ENCODE measurements around the gene TMEM131. TPM values are rescaled to one million over a fixed set of nuclear protein-coding genes. Genes with fewer than 3 reads are reported as not detected.
A peak's percentile ranks its signal among the peaks of the same experiment; 100 is the strongest.
"Not testable (repeated sequence)": the region's sequence is repeated elsewhere in the genome, so short reads cannot be mapped to it uniquely, and the experiment has no call there.

TMEM131 gene
- total RNA-seq, 1 donor = 45.1 TPM

DNA sequence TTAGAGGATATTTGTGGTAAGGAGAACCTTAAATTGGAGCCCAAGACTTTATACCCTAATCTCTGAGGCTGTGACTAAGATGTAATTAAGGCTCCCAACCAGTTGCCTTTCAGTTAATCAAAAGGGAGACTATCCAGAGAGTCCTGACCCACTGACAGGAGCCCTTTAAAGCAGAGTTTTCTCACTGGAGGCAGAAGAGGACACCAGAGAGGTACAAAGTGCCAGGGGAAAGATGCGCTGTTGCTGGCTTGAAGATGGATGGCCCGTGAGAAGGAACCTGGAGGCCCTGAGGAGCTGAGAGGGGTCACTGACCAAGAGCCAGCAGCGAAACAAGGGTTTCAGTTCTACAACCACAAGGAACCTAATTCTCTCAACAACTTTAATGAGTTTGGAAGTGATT, 137.3 kb downstream of the TMEM131 start:
- H3K4me3 ChIP-seq (ENCODE audit: low read depth, low read length) = no peak overlapping the region
- TF ChIP-seq, protein P1, sequence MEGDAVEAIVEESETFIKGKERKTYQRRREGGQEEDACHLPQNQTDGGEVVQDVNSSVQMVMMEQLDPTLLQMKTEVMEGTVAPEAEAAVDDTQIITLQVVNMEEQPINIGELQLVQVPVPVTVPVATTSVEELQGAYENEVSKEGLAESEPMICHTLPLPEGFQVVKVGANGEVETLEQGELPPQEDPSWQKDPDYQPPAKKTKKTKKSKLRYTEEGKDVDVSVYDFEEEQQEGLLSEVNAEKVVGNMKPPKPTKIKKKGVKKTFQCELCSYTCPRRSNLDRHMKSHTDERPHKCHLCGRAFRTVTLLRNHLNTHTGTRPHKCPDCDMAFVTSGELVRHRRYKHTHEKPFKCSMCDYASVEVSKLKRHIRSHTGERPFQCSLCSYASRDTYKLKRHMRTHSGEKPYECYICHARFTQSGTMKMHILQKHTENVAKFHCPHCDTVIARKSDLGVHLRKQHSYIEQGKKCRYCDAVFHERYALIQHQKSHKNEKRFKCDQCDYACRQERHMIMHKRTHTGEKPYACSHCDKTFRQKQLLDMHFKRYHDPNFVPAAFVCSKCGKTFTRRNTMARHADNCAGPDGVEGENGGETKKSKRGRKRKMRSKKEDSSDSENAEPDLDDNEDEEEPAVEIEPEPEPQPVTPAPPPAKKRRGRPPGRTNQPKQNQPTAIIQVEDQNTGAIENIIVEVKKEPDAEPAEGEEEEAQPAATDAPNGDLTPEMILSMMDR (IDR thresholded peaks at IDR 0.05; ENCODE audit: insufficient read depth, low read length) = no peak
- DNase-seq (ENCODE audit: low read depth) = no peak

DNA sequence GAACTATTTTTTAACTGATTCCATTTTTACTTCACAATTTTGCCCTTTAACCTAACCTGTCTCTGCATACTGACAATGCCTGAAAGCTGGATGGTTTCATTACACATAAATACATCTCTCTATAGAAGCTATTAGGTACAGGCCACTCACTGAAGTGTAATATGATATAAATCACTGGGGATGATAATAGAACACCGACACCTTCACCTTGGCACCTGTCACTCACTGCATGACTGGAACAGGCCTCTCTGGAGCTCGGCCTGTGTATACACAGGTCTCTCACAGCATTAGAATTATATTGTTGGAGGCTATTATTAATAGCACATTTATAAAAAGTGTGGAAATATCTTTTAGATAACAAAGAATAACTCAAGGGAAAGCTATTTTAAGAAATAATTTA, 138.2 kb downstream of the TMEM131 start:
- DNase-seq (ENCODE audit: low read depth) = no peak
- TF ChIP-seq, protein P1 (IDR thresholded peaks at IDR 0.05; ENCODE audit: insufficient read depth, low read length) = no peak
- H3K4me3 ChIP-seq (ENCODE audit: low read depth, low read length) = no peak overlapping the region

DNA sequence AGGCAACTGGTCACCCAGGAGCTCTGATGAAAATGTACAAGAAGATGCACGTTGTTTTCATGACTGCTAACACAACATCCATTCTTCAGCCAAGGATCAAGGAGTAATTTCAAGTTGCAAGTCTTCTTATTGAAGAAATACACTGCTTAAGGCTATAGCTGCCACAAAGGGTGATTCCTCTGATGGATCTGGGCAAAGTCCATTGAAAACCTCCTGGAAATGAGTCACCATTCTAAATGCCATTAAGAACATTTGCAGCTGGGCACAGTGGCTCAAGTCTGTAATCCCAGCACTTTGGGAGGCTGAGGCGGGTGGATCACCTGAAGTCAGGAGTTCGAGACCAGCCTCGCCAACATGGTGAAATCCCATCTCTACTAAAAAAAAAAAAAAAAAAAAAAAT, 142.7 kb downstream of the TMEM131 start:
- peak; percentile 25 for DNase-seq (ENCODE audit: low read depth)
- H3K4me3 ChIP-seq (ENCODE audit: low read depth, low read length) = not testable (repeated sequence)

DNA sequence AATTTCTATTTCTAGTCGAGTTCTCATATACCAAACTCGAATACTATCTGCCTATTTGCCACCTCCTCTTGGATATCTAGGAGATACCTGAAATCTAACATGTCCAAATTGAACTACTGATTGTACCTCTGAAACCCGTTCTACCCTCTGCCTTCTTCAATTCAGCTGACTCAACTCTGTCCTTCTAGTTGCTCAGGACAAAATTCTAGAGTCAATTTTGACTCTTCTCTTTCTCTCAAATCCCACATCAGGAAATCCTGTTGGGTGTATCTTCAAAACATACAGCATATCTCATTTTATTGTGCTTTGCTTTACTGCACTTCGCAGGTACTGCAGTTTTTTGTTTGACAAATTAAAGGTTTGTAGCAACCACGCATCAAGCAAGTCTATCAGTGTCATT, 144.6 kb downstream of the TMEM131 start:
- no peak for DNase-seq (ENCODE audit: low read depth)
- TF ChIP-seq, protein P1 (IDR thresholded peaks at IDR 0.05; ENCODE audit: insufficient read depth, low read length) = no peak
- no peak overlapping the region for H3K4me3 ChIP-seq (ENCODE audit: low read depth, low read length)

DNA sequence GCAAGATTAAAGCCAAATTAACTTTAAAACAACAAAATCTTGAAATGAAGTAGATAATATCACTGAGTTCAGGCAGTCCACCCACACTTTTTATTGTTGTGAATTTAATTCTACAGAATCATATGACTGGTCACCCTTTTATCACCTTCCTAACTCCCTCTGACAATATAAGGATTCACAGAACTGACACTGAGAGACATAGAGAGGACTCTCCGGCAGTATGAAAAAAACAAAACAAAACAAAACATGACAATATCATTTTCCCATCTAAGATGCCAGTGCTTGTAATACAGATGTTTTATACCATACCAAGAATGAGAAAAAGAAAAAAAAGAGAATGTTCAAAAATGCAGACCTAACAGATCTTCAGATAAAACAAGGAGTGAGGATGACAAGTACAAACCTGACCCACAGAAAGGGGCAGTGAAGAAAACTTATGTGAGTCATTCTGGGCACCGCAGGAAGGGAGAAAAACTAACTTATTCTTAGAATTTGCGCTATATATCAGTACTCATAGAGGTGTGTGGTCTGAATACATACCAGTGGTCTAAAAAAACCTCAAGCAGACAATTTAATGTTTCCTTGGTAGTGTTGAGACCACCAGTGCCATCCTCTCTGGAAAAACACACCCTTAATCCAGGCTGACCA, 145.7 kb downstream of the TMEM131 start:
- H3K4me3 ChIP-seq (ENCODE audit: low read depth, low read length) = no peak overlapping the region
- no peak for DNase-seq (ENCODE audit: low read depth)
- TF ChIP-seq, protein P1 (IDR thresholded peaks at IDR 0.05; ENCODE audit: insufficient read depth, low read length) = no peak

DNA sequence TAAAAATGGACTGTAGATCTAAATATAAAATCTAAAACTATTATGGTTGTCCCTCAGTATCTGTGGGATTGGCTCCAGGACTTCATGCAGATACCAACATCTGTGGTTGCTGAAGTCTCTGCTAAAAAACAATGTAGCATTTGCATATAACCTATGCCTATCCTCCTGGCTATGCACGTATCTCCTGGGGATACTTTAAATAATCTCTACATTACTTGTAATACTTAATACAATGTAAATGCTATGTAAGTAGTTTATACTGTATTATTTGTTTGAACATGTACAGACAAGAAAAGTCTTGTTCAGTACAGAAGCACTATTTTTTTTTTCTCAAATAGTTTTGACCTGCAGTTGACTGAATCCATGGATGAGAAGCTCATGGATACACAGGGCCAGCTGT, 147.4 kb downstream of the TMEM131 start:
- no peak overlapping the region for H3K4me3 ChIP-seq (ENCODE audit: low read depth, low read length)
- no peak for DNase-seq (ENCODE audit: low read depth)
- TF ChIP-seq, protein P1 (IDR thresholded peaks at IDR 0.05; ENCODE audit: insufficient read depth, low read length) = no peak

DNA sequence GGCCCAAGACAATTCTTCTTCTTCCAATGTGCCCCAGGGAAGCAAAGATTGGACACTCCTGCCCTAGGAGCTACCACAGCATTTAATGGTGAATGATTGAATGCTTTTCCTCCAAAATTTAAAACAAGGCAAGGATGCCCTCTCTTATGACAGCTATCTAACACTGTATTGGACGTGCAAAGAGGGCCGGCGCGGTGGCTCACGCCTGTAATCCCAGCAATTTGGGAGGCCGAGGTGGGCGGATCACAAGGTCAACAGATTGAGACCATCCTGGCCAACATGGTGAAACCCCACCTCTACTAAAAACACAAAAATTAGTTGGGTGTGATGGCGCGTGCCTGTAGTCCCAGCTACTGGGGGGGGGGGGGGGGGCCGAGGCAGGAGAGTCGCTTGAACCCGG, 149.0 kb downstream of the TMEM131 start:
- not testable (repeated sequence) for DNase-seq (ENCODE audit: low read depth); H3K4me3 ChIP-seq (ENCODE audit: low read depth, low read length)

DNA sequence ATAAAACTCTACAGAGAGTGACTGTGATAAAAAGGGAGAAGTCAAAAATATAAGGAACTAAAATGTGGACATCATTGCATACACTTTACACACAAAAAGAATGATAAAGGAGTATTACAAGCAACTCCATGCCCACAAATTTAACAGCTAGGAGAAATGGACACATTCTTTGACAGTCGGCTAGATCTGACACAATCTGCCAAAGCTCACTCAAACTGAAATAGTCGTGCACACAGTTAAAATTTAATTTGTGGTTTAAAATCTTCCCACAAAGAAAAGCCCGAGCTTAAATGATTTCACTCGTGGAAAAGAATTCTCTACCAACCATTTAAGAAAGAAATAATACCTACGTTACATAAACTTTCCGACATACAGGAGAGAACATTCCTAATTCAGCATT, 149.9 kb downstream of the TMEM131 start:
- DNase-seq (ENCODE audit: low read depth) = no peak
- TF ChIP-seq, protein P1 (IDR thresholded peaks at IDR 0.05; ENCODE audit: insufficient read depth, low read length) = no peak
- no peak overlapping the region for H3K4me3 ChIP-seq (ENCODE audit: low read depth, low read length)
